HG03280 (cell line): Measurements from ENCODE around the gene CBX2.

Experiments
- ATAC-seq: cut with Tn5 transposase; IDR thresholded peaks from one replicate; pipeline ENCODE4 v1.9.1; 2021; ENCODE audit warnings: mild to moderate bottlenecking, moderate library complexity; ENCODE audit not compliant: unreplicated experiment

Gene CBX2

GRCh38 chr17:79777894-79778503 is at the start of gene CBX2:
CBX2 (plus strand) TSS chr17:79778148; CDS start chr17:79778236, 88 bp downstream.
- ATAC-seq, result peak; percentile 81

DNA sequence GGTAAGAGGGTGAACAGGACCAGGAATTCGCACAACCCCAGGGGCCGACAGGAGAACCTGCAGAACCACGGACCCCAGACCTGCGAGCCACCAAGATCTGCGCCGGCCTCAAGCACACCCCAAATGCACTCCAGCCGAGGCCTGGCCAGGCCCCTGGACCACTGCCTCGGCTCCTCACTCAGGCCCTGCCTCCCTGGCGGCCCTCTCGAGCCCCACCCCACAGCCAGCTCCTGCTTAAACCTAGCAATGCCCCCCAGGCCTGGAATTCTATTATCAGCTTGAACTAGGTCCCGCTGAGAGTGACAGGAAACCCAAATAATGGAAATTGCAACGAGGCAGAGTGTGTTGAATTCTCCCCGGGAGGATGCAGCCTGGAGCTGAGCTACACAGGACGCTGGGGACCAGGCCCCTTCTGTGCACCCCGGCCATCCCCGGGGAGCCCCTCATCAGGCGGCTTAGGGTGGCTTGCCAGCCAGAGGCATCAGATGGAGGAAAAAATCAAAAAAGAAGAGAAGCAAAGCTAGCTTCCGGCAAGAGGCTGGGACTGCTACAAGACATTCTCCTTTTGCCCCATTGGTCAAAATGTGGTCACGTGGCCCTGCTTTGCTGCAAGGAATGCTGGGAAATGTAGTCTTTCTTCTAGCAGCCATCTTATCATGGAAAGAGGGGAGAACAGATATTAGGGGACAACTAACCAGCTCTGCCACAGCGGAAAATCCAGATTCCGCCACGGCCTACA is 49.6 kb upstream of the CBX2 start:
- peak; percentile 59 for ATAC-seq

DNA sequence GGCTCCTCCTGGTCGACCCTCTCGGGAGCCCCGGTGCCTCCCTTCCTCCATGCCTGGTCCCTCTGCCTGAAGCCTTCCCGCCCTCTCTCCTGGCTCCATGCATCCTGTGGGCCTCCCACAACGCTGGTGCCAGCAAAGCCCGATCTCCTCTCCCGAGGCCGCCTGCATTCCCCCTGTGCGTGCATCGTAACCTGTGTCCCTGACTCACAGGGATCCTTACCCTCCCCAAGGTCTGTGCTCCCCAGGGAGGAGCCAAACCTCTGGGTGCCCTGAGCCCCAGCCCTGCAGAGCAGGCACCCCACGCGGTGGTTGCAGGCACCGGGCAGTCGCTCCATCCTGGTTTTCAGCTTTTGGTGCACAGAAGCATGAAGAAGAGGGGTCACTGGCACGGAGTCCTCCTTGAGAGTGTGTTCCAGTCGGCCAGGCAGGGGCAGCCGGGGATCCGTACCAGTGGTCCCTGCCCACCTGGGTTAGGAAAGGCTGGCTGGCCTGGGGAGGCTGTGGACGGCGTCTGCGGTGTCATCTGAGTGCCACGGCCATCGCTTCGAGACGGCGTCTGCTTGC is 49.0 kb upstream of the CBX2 start:
- no peak for ATAC-seq

DNA sequence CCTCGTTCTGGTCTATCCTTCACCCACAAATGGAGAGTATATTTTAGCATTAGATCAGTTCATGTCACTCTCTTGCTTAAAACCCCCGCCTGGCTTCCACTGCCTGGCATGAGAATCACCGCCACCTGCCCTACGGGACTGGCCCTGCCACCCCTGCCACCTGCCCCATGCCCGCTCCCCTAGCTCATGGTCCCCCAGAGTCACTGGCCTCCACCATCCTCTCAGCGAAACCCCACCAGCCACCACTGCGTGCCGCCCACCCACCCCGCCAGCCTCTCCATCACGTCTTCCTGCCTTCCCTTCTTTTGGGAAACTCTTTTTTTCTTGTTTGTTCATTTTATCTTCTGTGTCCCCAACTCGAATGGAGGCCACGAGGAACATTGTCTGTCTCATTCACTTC is 48.2 kb upstream of the CBX2 start:
- no peak for ATAC-seq

DNA sequence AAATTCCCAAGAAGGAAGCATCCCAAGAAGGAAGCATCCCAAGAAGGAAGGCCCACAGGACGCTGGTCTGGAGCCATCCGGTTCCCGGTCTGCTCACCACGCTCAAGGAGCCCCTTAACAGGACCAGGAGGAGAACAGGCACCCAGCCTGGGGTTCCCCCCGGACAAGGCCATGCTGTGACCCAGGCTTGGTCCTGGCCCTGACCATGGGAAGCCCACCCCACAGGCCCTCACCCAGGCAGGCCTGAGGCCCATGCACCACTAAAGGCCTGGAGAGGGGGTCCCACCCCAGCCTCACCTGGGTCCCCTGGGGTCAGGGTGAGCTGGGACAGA is 47.5 kb upstream of the CBX2 start:
- ATAC-seq, result no peak

DNA sequence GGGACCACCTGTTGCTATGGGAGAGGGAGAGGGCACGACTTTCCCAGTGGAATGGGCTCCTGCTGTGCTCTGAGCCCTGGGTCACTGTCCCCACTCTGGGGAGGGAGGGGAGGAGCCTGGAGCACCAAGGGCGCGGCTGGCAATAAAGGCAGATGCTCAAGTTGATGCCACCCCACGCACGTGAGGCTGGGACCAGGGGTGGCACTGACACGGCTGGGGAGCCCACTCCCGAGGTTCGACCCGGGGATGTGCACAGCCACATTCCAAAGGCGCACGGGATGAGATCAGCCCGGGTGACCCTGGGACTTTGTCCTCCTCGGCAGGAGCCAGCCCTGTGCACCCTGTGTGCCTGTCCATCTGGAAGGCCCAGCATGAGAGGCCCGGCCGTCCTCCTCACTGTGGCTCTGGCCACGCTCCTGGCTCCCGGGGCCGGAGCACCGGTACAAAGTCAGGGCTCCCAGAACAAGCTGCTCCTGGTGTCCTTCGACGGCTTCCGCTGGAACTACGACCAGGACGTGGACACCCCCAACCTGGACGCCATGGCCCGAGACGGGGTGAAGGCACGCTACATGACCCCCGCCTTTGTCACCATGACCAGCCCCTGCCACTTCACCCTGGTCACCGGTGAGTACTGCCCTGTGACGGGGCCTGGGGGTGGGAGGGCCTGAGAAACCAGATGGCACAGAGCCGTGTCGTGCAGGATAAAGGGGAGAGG is 47.0 kb upstream of the CBX2 start, which contains the start of gene ENPP7:
TSS of gene ENPP7 (plus strand) at position 175 of the 715 bp plus-strand sequence. CDS start at position 372, 197 bp downstream.
- ATAC-seq, result no peak

DNA sequence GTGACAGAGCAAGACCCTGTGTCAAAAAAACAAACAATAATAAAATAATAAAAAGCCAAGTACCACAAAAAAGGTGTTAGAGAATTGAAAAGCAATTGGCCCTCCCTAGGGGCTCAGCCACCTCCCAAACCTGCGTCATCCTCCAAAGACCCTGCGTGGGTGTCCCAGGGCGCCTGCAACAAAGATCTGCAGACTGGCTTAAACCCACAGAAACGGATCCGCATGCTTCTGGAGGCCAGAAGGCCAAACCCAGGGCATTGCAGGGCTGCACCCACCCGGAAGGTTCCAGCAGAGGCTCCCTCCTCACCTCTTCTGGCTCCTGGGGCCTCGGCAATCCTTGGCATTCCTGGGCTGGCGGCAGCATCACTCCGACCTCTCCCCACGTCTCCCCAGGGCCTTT is 45.7 kb upstream of the CBX2 start:
- ATAC-seq, result no peak

DNA sequence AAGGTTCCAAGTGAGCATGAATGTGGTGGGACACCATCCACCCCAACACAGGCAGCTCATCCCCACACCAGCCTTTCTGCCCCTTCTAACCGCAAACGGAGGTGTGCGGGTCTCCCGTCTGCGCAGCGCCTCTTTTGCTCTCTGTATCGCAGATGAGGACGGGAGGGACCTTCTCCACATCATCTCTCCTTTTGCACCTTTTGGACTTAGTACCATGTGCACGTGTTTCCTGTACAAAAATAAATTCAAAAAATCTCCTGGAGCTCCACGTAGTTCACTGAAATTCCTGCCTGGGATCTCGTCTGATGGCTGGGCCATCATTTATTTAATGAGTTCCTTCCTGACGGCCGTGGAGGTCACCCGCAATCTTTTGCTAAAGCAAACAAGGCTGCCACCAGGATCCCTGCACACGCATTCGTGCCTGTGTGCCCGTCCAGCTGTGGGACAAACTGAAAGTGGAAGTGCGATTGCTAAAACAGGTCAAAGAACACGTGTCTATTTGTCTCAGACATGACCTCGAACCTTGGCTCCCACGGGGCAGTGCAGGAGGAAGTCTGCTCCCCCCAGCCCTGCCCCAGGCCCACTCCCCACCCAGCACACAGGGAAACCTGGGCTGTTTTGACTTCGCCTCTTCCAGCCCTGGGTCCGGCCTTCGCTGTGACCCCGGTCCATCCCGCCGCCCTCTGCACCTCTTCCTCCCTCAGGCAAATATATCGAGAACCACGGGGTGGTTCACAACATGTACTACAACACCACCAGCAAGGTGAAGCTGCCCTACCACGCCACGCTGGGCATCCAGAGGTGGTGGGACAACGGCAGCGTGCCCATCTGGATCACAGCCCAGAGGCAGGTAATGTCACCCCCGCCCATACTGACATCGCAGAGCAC is 44.9 kb upstream of the CBX2 start:
- ATAC-seq, result no peak

DNA sequence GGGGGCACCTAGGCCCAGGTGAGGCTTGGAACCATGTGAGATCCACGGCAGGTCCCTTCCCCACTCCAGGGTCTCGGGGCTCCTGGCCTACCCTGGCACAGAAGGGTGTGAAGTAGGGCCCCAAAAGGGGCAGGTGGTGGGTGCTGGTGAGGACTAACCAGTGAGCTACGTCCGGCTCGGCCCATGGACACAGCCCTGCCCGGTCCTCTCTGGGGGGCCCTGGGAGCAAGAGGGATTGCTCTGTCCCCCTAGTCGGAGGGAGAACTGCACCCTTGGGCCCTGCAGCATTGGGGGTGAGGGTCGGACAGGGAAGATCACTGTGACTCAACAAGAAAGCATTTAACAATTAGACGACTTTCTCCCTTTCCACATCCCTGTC is 44.3 kb upstream of the CBX2 start:
- ATAC-seq, result no peak

GRCh38 chr17:79735096-79735495 is 42.9 kb upstream of the CBX2 start:
- no peak for ATAC-seq

GRCh38 chr17:79737046-79737921 is 40.7 kb upstream of the CBX2 start:
- no peak for ATAC-seq

DNA sequence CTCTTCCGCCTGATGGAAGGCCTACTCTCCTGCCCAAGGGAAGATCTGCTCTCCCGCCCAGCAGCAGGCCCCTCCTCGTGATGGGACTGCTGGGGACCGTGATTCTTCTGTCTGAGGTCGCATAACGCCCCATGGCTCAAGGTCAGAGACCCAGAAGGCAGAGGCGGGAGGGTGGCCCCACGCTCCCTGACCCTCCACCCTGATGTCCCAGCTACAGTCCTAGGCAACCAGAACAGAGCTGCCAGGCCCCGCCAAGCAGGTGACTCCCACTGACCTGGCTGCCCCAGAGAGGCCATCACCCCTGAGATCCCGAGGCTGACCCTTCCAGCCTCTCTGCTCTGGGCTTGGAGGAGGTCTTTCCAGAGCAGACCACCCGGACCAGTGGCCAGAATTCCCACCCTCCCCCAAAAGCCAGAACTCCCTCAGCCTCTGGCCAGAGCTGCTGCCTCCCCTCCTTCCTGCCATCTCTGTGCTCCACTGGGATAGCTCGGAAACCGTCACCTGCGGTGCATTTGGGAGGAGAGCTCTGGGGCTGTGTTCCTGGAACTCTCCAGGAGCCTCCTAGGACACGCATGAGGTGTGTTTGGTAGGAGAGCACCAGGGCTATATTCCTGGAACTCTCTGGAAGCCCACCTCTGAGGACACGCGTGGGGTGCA is 39.9 kb upstream of the CBX2 start:
- no peak for ATAC-seq

- ATAC-seq, result no peak
These were observed 39.3 kb upstream of the CBX2 start for GRCh38 chr17:79738643-79739042.

DNA sequence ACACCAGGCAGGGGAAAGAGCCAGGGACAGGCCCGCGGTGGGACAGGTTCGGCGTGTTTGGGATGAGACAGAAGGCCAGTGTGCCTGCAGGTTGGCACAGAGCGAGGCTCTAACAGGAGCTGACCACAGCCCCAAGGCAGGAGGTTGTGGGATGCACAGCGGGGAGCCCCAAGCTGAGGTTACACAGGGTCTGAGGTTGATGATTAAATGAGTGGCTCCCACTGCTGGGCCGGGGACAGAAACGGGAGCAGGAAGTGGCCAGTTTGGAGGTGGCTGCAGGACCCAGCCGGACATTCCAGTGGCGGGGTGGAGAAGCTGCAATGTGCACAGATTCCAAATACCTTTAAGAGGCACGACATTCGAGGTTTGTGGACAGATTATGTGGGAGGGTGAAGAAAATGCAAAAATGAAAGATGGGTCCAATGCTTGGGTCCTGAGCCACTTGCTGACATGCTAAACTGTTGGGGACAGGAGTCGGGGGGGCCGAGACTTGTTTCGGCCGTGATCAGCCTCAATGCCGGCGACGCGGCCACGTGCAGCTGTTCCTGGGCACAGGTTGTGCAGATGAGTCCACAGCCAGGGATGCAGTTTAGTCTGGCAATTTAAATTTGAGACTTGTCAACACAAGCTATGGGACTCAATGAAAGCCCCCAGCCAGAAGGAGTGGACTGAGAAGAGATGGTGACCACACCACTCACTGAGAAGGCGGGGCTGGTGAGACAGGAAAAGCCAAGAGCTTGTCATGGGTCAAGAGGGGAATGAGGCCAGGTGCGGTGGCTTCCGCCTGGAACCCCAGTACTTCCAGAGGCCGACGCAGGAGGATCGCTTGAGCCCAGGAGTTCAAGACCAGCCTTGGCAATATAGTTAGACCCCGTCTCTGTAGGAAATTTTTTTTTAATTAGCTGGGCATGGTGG is 38.5 kb upstream of the CBX2 start:
- ATAC-seq, result no peak

- ATAC-seq, result no peak
These were observed 37.5 kb upstream of the CBX2 start for GRCh38 chr17:79740413-79740812.

DNA sequence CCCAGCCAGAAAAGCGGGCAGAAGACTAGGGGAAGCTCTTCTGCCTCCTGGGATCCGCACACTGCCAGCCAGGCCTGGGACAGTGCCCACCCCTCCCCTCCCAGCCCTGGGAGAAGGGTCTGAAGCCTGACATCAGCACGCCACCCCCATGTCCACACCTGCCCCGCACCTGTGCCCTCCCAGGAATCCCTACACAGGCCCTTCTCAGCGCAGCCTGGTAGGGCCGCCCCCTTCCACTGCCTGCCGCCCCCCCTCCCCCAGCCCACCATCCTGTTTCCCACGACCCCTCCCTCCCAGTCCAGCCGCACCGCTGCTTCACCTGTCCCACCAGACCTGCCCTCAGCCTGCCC is 36.6 kb upstream of the CBX2 start:
- no peak for ATAC-seq

DNA sequence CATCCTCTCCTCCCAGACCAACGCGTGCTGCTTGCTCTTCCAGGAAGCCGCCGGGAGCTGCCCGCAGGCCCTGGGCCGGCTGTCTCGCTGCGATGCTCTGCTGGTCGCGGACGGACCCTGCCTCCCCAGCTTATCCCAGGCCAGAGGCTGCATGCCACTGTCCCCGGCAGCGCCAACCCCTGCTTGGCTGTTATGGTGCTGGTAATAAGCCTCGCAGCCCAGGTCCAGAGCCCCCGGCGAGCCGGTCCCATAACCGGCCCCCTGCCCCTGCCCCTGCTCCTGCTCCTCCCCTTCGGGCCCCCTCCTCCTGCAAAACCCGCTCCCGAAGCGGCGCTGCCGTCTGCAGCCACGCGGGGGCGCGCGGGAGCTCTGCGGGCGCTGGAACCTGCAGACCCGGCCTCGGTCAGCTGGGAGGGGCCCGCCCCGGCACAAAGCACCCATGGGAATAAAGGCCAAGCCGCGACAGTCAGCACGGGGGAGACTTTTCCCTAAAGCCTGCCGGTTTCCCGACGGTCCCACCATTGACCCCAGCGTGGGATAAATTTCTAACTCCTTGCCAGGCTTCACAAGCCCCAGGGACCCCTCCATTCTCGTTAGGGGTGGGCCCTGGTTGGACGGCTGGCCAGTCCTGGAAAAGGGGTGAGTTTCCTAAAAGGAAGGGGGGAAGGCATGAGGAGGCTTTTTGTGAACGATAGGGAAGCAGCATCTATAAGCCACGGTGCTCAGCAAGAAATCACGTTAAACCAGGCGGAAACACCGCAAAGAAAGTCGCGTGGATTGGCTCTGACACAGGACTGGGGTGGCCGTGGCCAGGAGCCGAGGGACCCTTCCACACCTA is 36.0 kb upstream of the CBX2 start:
- ATAC-seq, result no peak

GRCh38 chr17:79742589-79742918 is 35.4 kb upstream of the CBX2 start:
- ATAC-seq, result no peak
